GM12878 (cell line): Measurements from ENCODE around the gene RAB3GAP1. TPM values are rescaled to one million over a fixed set of nuclear protein-coding genes. Genes with fewer than 3 reads are reported as not detected.

Experiments
- ATAC-seq: fragments of 200-7000 bp; cut with Tn5 transposase; 3 replicates; pipeline ENCODE4 v1.9.1; 2020; ENCODE audit warnings: mild to moderate bottlenecking, moderate library complexity
- BruUV-seq: library from RNA; stranded (reverse); fragments of 400-500 nt; replicated peaks from 2 replicates; lab custom pipeline; 2021; lab: Mats Ljungman, UMichigan
- CTCF ChIA-PET: fragments of 300-600 bp; sonication (Branson Sonifier 250); formaldehyde crosslinking; extraction: SDS; loops from one replicate; lab custom pipeline; 2021; ENCODE audit warnings: inconsistent platforms; lab: Yijun Ruan, JAX
- POLR2A ChIA-PET: fragments of 350-600 bp; formaldehyde crosslinking; extraction: SDS; loops from one replicate; lab custom pipeline; 2021; ENCODE audit warnings: inconsistent platforms; lab: Charles Lee
- RAD21 ChIA-PET: fragments of 300-600 bp; sonication (Branson Sonifier 250); formaldehyde crosslinking; loops from one replicate; lab custom pipeline; 2023; ENCODE audit warnings: antibody characterized with exemption; ENCODE audit not compliant: unreplicated experiment; lab: Charles Lee
- SMC1A ChIA-PET: fragments of 300-600 bp; sonication (Branson Sonifier 250); formaldehyde crosslinking; loops from one replicate; lab custom pipeline; 2023; ENCODE audit not compliant: unreplicated experiment, uncharacterized antibody; lab: Charles Lee
- DNase-seq: peaks from one replicate; pipeline ENCODE4 v3.0.0-alpha.2; 2011; ENCODE audit warnings: low read depth, low spot score
- FAIRE-seq: peaks from 3 replicates; lab custom pipeline; 2011; peaks lifted over from hg19 to GRCh38; lab: Jason Lieb, UNC
- H2AFZ ChIP-seq: 2 replicates; pipeline ENCODE4 v1.6.0; 2011; ENCODE audit warnings: low read depth, low read length, control low read depth; ENCODE audit not compliant: control insufficient read depth
- H3K27ac ChIP-seq: 2 replicates; pipeline ENCODE4 v1.5.1; 2011; ENCODE audit warnings: control low read depth; ENCODE audit not compliant: control insufficient read depth, insufficient read depth
- H3K27me3 ChIP-seq, 2 experiments: replicated peaks in 1 of 2; 2 replicates each; pipeline versions ENCODE4 v1.6.0 to v1.6.1; 2011; ENCODE audit warnings: low read length in 1 of 2; ENCODE audit not compliant: control insufficient read depth in 2 of 2, insufficient read depth in 2 of 2
- H3K36me3 ChIP-seq, 2 experiments: 2 replicates each; pipeline ENCODE4 v1.5.1; 2011; ENCODE audit warnings: low read length in 1 of 2; ENCODE audit not compliant: control insufficient read depth in 2 of 2, insufficient read depth in 2 of 2
- H3K4me1 ChIP-seq: 2 replicates; pipeline ENCODE4 v1.6.1; 2011; ENCODE audit warnings: mild to moderate bottlenecking, low read length, moderate library complexity, mixed read lengths; ENCODE audit not compliant: control insufficient read depth, insufficient read depth
- H3K4me2 ChIP-seq: 2 replicates; pipeline ENCODE4 v1.6.0; 2011; ENCODE audit warnings: control low read depth; ENCODE audit not compliant: control insufficient read depth, insufficient read depth
- H3K4me3 ChIP-seq: fragments of 200-600 bp; sonication (generic); 2 replicates; pipeline ENCODE4 v1.5.1; 2016
- H3K79me2 ChIP-seq: 2 replicates; pipeline ENCODE4 v1.6.0; 2011; ENCODE audit warnings: low read length; ENCODE audit not compliant: control insufficient read depth, insufficient read depth
- H3K9ac ChIP-seq: 2 replicates; pipeline ENCODE4 v1.8.0; 2011; ENCODE audit warnings: low read length, control low read depth, mixed read lengths; ENCODE audit not compliant: control insufficient read depth, insufficient read depth
- H3K9me3 ChIP-seq: replicated peaks from 3 replicates; pipeline ENCODE4 v1.5.1; 2011; ENCODE audit warnings: mild to moderate bottlenecking, low read length; ENCODE audit not compliant: control insufficient read depth, insufficient read depth
- H4K20me1 ChIP-seq: 2 replicates; pipeline ENCODE4 v1.6.0; 2011; ENCODE audit not compliant: control insufficient read depth, insufficient read depth
- ATF7 ChIP-seq: fragments of 450-650 bp; IDR thresholded peaks from 2 replicates; pipeline ENCODE4 v1.6.1; 2016; ENCODE audit warnings: low read depth, mild to moderate bottlenecking
- CBX3 ChIP-seq: fragments of 200-600 bp; sonication (generic); IDR thresholded peaks from 2 replicates; pipeline ENCODE4 v1.6.1; 2016; ENCODE audit warnings: low read depth, borderline replicate concordance
- EZH2 ChIP-seq: IDR thresholded peaks from 2 replicates; pipeline ENCODE4 v1.6.1; 2012; ENCODE audit warnings: low read depth, mild to moderate bottlenecking, control low read depth, inconsistent platforms, low read length, borderline replicate concordance; ENCODE audit not compliant: control insufficient read depth
- MXI1 ChIP-seq: fragments of 150-350 bp; IDR thresholded peaks from 2 replicates; pipeline ENCODE4 v1.6.1; 2011; ENCODE audit warnings: low read depth, mild to moderate bottlenecking, inconsistent platforms, low read length, improper control_type of control experiment
- NBN ChIP-seq: fragments of 450-650 bp; IDR thresholded peaks from 2 replicates; pipeline ENCODE4 v1.6.1; 2016
- POLR2AphosphoS5 ChIP-seq: IDR thresholded peaks from 2 replicates; pipeline ENCODE4 v1.6.1; 2011; ENCODE audit warnings: mild to moderate bottlenecking, low read length, inconsistent platforms
- SIN3A ChIP-seq: IDR thresholded peaks from 2 replicates; pipeline ENCODE4 v1.6.1; 2012; ENCODE audit warnings: low read depth, low read length, improper control_type of control experiment
- SREBF1 ChIP-seq: IDR thresholded peaks from 2 replicates; pipeline ENCODE4 v1.6.1; 2012; ENCODE audit warnings: mild to moderate bottlenecking, low read length
- SRF ChIP-seq, 2 experiments: IDR thresholded peaks; 2 replicates each; pipeline ENCODE4 v1.6.1; 2011; ENCODE audit warnings: low read depth in 2 of 2, low read length in 2 of 2, mild to moderate bottlenecking in 1 of 2, moderate library complexity in 1 of 2
- SUZ12 ChIP-seq: fragments of 200-600 bp; sonication (generic); IDR thresholded peaks from one replicate; pipeline ENCODE4 v1.6.1; 2018; ENCODE audit warnings: antibody characterized with exemption, mild to moderate bottlenecking; ENCODE audit not compliant: unreplicated experiment
- TARDBP ChIP-seq: IDR thresholded peaks from 2 replicates; pipeline ENCODE4 v1.6.1; 2016; ENCODE audit warnings: borderline replicate concordance
- YY1 ChIP-seq: IDR thresholded peaks from 2 replicates; pipeline ENCODE4 v1.6.1; 2011; ENCODE audit warnings: low read depth, mild to moderate bottlenecking, low read length
- WGBS: methylation state at CpG from one replicate; pipeline ENCODE4 v1.1.6; 2016; ENCODE audit warnings: low lambda C conversion rate; ENCODE audit not compliant: insufficient replicate concordance, insufficient coverage; ENCODE audit errors: missing lambda C conversion rate; 5-methylcytosine and 5-hydroxymethylcytosine counted together
- in situ Hi-C: fragments of 300-500 bp; cut with MboI; formaldehyde crosslinking; loops from 9 replicates; pipeline ENCODE4 v1.14.3; 2018; ENCODE audit warnings: mixed read lengths
- intact Hi-C: fragments of 100-400 bp; cut with micrococcal nuclease; formaldehyde crosslinking; loops from one replicate; pipeline ENCODE4 v1.14.2; 2022; ENCODE audit not compliant: unreplicated experiment
- polyA plus RNA-seq, 11 experiments: library from polyadenylated mRNA; depleted of rRNA in 4 of 11; unstranded in 6 of 11; stranded (reverse) in 5 of 11; fragments of >200 nt; fragmentation: Nextera tagmentation in 4 of 11; fragmentation: Illumina TruSeq in 1 of 11; extraction: Ambion mirVana in 4 of 11; extraction: Trizol in 1 of 11; gene quantifications; 1 replicate in 1 of 11; 2 replicates in 10 of 11; pipeline versions ENCODE4 v1.2.1 to v1.2.3, GENCODE V29; 2011 to 2016; ENCODE audit warnings: inconsistent platforms in 2 of 11, missing spikeins in 2 of 11, low read depth in 1 of 11
- total RNA-seq, 4 experiments: library from RNA; depleted of rRNA in 3 of 4; stranded (reverse); fragments of >200 nt in 3 of 4; fragmentation: Illumina TruSeq in 1 of 4; extraction: Trizol in 1 of 4; gene quantifications; 2 replicates each; pipeline versions ENCODE4 v1.2.1 to v1.2.3, GENCODE V29; 2013 to 2021
- TF ChIP-seq, protein P1 (sequence below): fragments of 450-650 bp; IDR thresholded peaks from 2 replicates; pipeline ENCODE4 v1.6.1; 2016; ENCODE audit warnings: mild to moderate bottlenecking
- TF ChIP-seq, protein P2 (sequence below): fragments of 450-650 bp; IDR thresholded peaks from 2 replicates; pipeline ENCODE4 v1.6.1; 2016; ENCODE audit warnings: mild to moderate bottlenecking, moderate library complexity, borderline replicate concordance
- TF ChIP-seq, protein P3 (sequence below): IDR thresholded peaks from 2 replicates; pipeline ENCODE4 v1.6.1; 2011; ENCODE audit warnings: borderline replicate concordance, low read depth, mild to moderate bottlenecking, moderate library complexity, mixed read lengths, low read length; ENCODE audit not compliant: insufficient read depth; ENCODE audit errors: extremely low read length
- TF ChIP-seq, protein P4 (sequence below): IDR thresholded peaks from 2 replicates; pipeline ENCODE4 v1.6.1; 2012; ENCODE audit warnings: low read depth, low read length, improper control_type of control experiment
- TF ChIP-seq, protein P5 (sequence below): IDR thresholded peaks from 2 replicates; pipeline ENCODE4 v1.6.1; 2011; ENCODE audit warnings: low read depth, low read length, improper control_type of control experiment, borderline replicate concordance

RAB3GAP1 gene
- total and polyA plus RNA-seq, 10 of the 15 experiments (the other 5 are each of a cell fraction or from before 2014, with no cell fraction given), result 13.7 to 36.9 (median 21.0) TPM

DNA sequence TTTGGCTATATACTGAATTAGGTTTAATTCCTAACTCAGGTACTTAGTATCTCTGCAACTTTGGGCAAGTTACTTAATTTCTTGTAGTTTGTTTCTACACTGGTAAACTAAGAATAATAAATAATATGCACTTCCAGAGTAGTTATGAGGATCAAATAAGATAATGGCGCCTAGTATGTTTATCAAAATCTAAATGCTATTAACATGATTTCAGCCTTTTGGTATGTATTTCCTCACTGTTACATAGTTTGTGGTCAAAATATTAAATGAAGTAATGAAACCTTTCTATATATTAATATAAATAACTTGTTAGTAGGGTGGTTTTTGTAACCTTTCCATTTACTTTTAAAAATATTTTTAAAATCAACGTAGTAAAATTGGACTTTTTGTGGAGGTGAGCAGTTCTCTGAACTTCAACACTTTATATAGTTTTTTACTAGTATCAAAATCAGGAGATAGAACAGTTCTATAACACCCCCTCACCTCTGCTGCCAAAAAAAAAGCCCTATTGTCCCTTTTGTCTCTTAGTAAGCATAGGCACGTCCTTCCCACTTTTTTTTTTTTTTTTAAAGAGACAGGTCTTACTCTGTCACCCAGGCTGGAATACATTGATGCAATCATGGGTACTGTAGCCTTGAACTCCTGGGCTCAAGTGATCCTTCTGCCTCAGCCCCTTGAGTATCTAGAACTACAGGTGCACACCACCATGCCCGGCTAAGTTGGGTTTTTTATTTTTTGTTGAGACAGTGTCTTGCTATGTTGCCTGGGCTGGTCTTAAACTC is 44.8 kb downstream of the RAB3GAP1 start:
- TF ChIP-seq ATF7 (no peak), SRF (IDR thresholded peaks at IDR 0.05; ENCODE audit: low read depth in 2 of 2, low read length in 2 of 2) (no peak), YY1 (no peak), NBN (no peak), MXI1 (no peak), EZH2 (no peak), POLR2AphosphoS5 (no peak), CBX3 (no peak), TARDBP (no peak), SIN3A (no peak), SREBF1 (no peak), SUZ12 (no peak)
- TF ChIP-seq, protein P1, sequence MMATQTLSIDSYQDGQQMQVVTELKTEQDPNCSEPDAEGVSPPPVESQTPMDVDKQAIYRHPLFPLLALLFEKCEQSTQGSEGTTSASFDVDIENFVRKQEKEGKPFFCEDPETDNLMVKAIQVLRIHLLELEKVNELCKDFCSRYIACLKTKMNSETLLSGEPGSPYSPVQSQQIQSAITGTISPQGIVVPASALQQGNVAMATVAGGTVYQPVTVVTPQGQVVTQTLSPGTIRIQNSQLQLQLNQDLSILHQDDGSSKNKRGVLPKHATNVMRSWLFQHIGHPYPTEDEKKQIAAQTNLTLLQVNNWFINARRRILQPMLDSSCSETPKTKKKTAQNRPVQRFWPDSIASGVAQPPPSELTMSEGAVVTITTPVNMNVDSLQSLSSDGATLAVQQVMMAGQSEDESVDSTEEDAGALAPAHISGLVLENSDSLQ, result no peak
- TF ChIP-seq, protein P2, sequence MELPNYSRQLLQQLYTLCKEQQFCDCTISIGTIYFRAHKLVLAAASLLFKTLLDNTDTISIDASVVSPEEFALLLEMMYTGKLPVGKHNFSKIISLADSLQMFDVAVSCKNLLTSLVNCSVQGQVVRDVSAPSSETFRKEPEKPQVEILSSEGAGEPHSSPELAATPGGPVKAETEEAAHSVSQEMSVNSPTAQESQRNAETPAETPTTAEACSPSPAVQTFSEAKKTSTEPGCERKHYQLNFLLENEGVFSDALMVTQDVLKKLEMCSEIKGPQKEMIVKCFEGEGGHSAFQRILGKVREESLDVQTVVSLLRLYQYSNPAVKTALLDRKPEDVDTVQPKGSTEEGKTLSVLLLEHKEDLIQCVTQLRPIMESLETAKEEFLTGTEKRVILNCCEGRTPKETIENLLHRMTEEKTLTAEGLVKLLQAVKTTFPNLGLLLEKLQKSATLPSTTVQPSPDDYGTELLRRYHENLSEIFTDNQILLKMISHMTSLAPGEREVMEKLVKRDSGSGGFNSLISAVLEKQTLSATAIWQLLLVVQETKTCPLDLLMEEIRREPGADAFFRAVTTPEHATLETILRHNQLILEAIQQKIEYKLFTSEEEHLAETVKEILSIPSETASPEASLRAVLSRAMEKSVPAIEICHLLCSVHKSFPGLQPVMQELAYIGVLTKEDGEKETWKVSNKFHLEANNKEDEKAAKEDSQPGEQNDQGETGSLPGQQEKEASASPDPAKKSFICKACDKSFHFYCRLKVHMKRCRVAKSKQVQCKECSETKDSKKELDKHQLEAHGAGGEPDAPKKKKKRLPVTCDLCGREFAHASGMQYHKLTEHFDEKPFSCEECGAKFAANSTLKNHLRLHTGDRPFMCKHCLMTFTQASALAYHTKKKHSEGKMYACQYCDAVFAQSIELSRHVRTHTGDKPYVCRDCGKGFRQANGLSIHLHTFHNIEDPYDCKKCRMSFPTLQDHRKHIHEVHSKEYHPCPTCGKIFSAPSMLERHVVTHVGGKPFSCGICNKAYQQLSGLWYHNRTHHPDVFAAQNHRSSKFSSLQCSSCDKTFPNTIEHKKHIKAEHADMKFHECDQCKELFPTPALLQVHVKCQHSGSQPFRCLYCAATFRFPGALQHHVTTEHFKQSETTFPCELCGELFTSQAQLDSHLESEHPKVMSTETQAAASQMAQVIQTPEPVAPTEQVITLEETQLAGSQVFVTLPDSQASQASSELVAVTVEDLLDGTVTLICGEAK, result no peak
- TF ChIP-seq, protein P3, sequence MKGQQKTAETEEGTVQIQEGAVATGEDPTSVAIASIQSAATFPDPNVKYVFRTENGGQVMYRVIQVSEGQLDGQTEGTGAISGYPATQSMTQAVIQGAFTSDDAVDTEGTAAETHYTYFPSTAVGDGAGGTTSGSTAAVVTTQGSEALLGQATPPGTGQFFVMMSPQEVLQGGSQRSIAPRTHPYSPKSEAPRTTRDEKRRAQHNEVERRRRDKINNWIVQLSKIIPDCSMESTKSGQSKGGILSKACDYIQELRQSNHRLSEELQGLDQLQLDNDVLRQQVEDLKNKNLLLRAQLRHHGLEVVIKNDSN, result no peak
- TF ChIP-seq, protein P4, sequence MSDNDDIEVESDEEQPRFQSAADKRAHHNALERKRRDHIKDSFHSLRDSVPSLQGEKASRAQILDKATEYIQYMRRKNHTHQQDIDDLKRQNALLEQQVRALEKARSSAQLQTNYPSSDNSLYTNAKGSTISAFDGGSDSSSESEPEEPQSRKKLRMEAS, result no peak
- TF ChIP-seq, protein P5, sequence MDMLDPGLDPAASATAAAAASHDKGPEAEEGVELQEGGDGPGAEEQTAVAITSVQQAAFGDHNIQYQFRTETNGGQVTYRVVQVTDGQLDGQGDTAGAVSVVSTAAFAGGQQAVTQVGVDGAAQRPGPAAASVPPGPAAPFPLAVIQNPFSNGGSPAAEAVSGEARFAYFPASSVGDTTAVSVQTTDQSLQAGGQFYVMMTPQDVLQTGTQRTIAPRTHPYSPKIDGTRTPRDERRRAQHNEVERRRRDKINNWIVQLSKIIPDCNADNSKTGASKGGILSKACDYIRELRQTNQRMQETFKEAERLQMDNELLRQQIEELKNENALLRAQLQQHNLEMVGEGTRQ, result no peak
- no TSS peak for BruUV-seq
- SMC1A ChIA-PET, result no interaction called here
- H3K9me3 ChIP-seq, result no peaks in the 10 kb centered on the region
- no peak overlapping the region for H3K4me3 ChIP-seq
- RAD21 ChIA-PET, result no interaction called here
- FAIRE-seq, result no peak
- no peaks in the 10 kb centered on the region for H3K27me3 ChIP-seq
- H3K4me1 ChIP-seq, result no peaks in the 10 kb centered on the region
- intact Hi-C loops, result no loop called here
- DNase-seq, result no peak
- no peak for ATAC-seq
- POLR2A ChIA-PET, result no interaction called here
- WGBS, result 97% methylated on average over 4 of the region's 4 CpGs
- CTCF ChIA-PET, result no interaction called here
- H3K27ac ChIP-seq, result no peak overlapping the region
- no peak overlapping the region for H3K4me2 ChIP-seq
- H2AFZ ChIP-seq, result no peak overlapping the region
- no peak overlapping the region for H3K9ac ChIP-seq
- H4K20me1 ChIP-seq, result no peaks in the 10 kb centered on the region
- in situ Hi-C loops, result no loop called here
- H3K79me2 ChIP-seq, result no peaks in the 10 kb centered on the region
- peaks cover 0 to 12% of the 10 kb centered on the region in 2 experiments; a peak in 2 of 4 replicates for H3K36me3 ChIP-seq
